Mucosa of descending colon (tissue), 3 donors: ENCODE measurements around the gene KCNH3. TPM values are rescaled to one million over a fixed set of nuclear protein-coding genes. Genes with fewer than 3 reads are reported as not detected.

ENCODE experiments used
- ATAC-seq: fragments of 200-7000 bp; cut with Tn5 transposase; one replicate; pipeline ENCODE4 v1.9.1; 2020; ENCODE audit warnings: mild to moderate bottlenecking, moderate library complexity
- DNase-seq, 3 donors: peaks; one replicate each; pipeline ENCODE4 v3.0.0-alpha.2; 2020
- H3K36me3 ChIP-seq: fragments of 200-600 bp; one replicate; pipeline ENCODE4 v1.8.0; 2021; ENCODE audit warnings: low read depth, mild to moderate bottlenecking
- H3K4me1 ChIP-seq: fragments of 200-600 bp; one replicate; pipeline ENCODE4 v1.8.0; 2021; ENCODE audit warnings: low read depth, mild to moderate bottlenecking
- H3K4me3 ChIP-seq: fragments of 200-600 bp; one replicate; pipeline ENCODE4 v1.8.0; 2021; ENCODE audit warnings: mild to moderate bottlenecking
- H3K9me3 ChIP-seq: fragments of 200-600 bp; one replicate; pipeline ENCODE4 v1.8.0; 2021; ENCODE audit warnings: mild to moderate bottlenecking
- CTCF ChIP-seq: fragments of 200-600 bp; IDR thresholded peaks from one replicate; pipeline ENCODE4 v1.8.0; 2022; ENCODE audit warnings: antibody characterized with exemption, mild to moderate bottlenecking
- intact Hi-C, 2 donors: fragments of 100-400 bp; cut with DNase I in 1 of 2; cut with micrococcal nuclease in 1 of 2; formaldehyde crosslinking; loops; one replicate each; pipeline versions ENCODE4 v1.11.0 to v1.11.1; 2022; cut with DNase I, micrococcal nuclease
- total RNA-seq, 3 donors: library from RNA; stranded (reverse); fragmentation: NEBNext Ultra II Directional in 2 of 3; extraction: Animal tissue kit (Norgen Biotek cat#: 25700) in 2 of 3; gene quantifications; one replicate each; pipeline versions ENCODE4 v1.2.1 to v1.2.4, GENCODE V29; 2021 to 2023
- donor health status: DM: no; HTN: no; CAD: no; lungs with moderate emphysema.
- donor health status: DM: no; HTN: no; CAD: no.
- donor health status: DM: no; HTN: yes; CAD: no.

The KCNH3 gene
- total RNA-seq, 3 donors from 2014 or later: 0.13 to 0.19 TPM; not detected in 1

GRCh38 chr12:49518914-49519573 is 19.8 kb upstream of the KCNH3 start:
- intact Hi-C loops: loop anchor here in 1 of 2 donors (10.0 kb wide), 1 partner anchor 164 kb away; no protein-coding TSS in a partner anchor
- no peak for TF ChIP-seq CTCF
- H3K36me3 ChIP-seq: no peaks in the 10 kb centered on the region
- no peak overlapping the region for H3K4me3 ChIP-seq
- DNase-seq (no peak), ATAC-seq (no peak)
- no peaks in the 10 kb centered on the region for H3K4me1 ChIP-seq
- no peaks in the 10 kb centered on the region for H3K9me3 ChIP-seq

GRCh38 chr12:49519574-49519936 is 19.3 kb upstream of the KCNH3 start:
- Histone ChIP-seq H3K4me1 (no peaks in the 10 kb centered on the region), H3K36me3 (no peaks in the 10 kb centered on the region), H3K9me3 (no peaks in the 10 kb centered on the region), H3K4me3 (no peak overlapping the region)
- intact Hi-C loops: loop anchor here in 1 of 2 donors (10.0 kb wide), 1 partner anchor 165 kb away; no protein-coding TSS in a partner anchor
- no peak for TF ChIP-seq CTCF
- no peak for DNase-seq
- no peak for ATAC-seq

GRCh38 chr12:49521389-49521788 is 17.4 kb upstream of the KCNH3 start:
- ATAC-seq: no peak
- Histone ChIP-seq H3K4me3 (no peak overlapping the region), H3K36me3 (no peaks in the 10 kb centered on the region), H3K4me1 (no peaks in the 10 kb centered on the region), H3K9me3 (no peaks in the 10 kb centered on the region)
- no peak for DNase-seq
- no peak for TF ChIP-seq CTCF
- intact Hi-C loops: no loop called here

GRCh38 chr12:49524660-49525324 is 14.0 kb upstream of the KCNH3 start:
- H3K4me1 ChIP-seq: no peaks in the 10 kb centered on the region
- no peak for DNase-seq
- ATAC-seq: no peak
- no peaks in the 10 kb centered on the region for H3K36me3 ChIP-seq
- no peak overlapping the region for H3K4me3 ChIP-seq
- TF ChIP-seq CTCF: no peak
- intact Hi-C loops: no loop called here
- H3K9me3 ChIP-seq: no peaks in the 10 kb centered on the region

GRCh38 chr12:49525942-49526341 is 12.9 kb upstream of the KCNH3 start:
- TF ChIP-seq CTCF: no peak
- no peak for DNase-seq
- intact Hi-C loops: no loop called here
- no peak for ATAC-seq
- no peaks in the 10 kb centered on the region for H3K9me3 ChIP-seq
- H3K4me1 ChIP-seq: no peaks in the 10 kb centered on the region
- no peak overlapping the region for H3K4me3 ChIP-seq
- H3K36me3 ChIP-seq: no peaks in the 10 kb centered on the region
